Measurements from ENCODE around the gene TASL.
"Not testable (repeated sequence)": the region's sequence is repeated elsewhere in the genome, so short reads cannot be mapped to it uniquely, and the experiment has no call there.

TASL gene

DNA sequence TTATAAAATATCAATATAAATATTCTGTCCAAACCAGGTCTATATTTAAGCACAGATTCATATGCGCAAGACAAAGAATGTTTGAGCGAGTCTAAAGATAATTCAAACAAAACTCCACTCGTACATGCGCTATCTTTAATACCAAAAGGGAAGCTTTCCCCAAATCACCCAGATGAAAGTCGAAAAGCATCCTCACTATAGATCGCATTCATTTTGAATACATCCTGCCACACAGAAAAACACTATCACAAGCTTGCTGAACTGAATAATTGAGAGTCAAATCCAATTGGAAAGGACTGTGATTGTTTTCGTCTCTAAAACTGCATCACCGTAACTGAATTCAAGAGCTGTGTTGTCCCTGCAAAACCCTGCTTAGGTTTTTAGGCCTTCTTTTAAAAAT, 685 bp downstream of the TASL start:
- no peak for DNase-seq (ENCODE audit: low read depth)

DNA sequence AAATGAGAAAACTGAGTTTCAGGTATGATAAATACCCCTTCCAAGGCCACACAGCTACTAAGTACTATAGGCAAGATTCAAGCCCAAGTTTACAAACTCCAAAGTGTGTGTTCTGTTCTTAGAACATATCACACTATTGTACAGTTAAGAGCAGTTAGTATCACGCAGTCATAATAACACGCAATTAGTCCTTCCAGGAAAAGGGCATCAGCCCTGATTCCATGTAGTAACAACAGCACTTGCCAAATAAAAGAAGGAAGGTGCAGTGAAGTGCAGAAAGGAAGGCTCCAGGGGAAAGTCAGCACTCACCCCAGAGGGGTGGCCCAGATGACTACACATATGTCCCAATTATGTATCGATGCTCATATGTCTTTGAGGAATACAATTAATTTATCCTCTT, 4.4 kb downstream of the TASL start:
- no peak for DNase-seq (ENCODE audit: low read depth)

DNA sequence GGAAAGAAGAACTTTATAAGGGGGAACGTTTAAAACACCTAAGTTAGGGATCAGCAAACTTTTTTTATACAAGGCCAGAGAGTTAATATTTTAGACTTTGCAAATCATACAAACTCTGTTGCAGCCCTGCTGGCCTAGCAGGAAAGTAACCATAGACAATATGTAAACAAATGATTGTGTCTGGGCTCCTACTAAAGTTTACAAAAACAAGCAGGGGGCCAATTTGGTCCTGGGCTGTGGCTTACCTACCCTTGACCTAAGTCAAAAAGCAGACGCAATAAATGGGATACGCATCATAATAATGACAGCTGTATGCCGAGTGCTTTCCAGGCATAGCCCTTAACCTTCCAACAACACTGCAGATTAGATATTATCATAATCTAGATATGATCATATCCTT, 4.9 kb downstream of the TASL start:
- no peak for DNase-seq (ENCODE audit: low read depth)

DNA sequence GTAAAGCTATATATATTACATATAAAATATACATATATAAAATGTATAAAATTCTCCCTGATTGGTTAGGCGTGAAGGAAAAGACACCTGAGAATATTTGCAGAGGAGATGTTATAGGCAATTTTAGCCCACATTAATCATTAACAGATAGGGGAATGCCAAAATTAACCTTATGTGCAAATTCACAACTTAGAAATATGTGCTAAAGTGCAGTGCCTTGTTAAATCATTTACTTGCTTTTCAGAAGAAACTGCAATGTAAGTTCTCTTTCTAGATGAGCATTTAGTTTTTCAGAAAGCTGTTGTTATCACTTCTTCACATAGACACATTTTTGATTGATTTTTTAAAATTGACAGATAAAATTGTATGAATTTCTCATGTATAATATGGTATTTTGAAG, 5.6 kb downstream of the TASL start:
- DNase-seq (ENCODE audit: low read depth): no peak

DNA sequence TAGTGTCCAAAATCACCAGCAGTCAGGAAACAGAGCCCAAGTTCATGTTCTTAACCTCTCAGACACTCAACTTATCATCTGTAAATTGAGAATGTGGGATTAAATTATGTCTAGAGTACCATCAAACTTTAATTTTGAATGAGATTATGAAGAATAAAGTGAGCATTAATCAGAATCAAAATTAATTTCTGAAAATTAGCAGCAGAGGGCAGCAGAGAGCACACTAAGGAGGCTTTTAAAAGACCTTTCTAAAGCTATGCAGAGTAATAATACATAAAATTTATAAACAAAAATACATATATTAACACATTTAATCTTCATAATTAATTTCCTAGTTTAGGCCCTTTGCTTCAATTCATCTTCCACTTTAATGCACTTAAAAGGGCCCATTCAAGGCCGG, 7.1 kb downstream of the TASL start:
- DNase-seq (ENCODE audit: low read depth): no peak

DNA sequence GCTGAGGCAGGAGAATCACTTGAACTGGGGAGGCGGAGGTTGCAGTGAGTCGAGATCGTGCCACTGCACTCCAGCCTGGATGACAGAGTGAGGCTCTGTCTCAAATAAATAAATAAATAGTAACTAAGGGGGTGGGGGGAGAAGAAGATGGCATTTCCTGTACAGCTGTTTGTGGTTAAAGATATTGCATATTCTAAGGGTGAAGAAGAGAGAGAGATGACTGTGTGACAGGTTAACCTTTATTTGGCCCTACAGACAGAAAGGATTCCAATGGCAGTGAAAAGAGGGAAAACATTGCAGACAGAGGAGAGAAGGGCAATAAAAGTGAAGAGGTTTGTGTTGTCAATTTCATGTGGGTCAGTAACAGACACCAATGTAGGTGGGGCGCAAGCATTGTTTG, 9.4 kb downstream of the TASL start:
- DNase-seq (ENCODE audit: low read depth): no peak

DNA sequence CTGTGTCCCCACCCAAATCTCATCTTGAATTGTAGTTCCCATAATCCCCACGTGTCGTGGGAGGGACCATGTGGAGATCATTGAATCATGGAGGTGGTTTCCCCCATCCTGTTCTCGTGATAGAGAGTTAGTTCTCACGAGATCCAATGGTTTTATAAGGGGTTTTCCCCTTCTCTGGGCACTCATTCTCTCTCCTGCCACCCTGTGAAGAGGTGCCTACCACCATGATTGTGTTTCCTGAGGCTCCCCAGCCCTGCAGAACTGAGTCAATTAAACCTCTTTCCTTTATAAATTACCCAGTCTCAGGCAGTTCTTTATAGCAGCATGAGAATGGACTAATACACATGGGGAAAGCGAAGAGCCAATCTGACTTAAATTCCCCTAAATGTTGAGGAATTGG, 14.5 kb downstream of the TASL start:
- DNase-seq (ENCODE audit: low read depth): not testable (repeated sequence)

DNA sequence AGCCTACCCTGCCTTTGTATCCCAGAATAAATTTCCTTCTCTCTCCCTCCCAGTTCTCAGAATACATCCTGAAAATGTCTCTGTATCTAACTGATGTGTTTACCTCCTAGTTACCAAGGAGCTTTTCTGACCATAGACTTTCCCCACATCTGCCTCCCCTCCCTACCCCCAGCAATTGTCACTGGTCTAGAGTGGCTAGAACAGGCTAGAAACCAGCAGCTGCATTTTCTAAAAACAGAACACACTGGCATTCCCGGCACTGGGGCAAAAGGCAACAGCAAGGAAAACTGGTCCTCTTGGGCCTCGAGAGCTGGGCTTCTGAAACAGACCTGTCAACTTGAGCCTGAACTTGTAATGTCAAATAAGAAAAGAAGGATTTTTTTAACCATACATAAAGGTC, 16.4 kb downstream of the TASL start:
- no peak for DNase-seq (ENCODE audit: low read depth)

DNA sequence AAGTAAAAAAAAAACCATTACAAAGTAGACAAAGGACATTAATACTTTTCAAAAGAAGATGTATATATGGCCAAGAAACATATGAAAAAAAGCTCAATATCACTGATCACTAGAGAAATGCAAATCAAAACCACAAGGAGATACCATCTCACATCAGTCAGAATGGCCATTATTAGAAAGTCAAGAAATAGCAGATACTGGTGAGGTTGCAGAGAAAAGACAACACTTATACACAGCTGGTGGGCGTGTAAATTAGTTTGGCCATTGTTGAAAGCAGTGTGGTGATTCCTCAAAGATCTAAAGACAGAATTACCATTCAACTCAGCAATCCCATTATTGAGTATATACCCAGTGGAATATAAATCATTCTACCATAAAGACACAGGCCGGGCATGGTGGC, 39.3 kb downstream of the TASL start:
- DNase-seq (ENCODE audit: low read depth): no peak

DNA sequence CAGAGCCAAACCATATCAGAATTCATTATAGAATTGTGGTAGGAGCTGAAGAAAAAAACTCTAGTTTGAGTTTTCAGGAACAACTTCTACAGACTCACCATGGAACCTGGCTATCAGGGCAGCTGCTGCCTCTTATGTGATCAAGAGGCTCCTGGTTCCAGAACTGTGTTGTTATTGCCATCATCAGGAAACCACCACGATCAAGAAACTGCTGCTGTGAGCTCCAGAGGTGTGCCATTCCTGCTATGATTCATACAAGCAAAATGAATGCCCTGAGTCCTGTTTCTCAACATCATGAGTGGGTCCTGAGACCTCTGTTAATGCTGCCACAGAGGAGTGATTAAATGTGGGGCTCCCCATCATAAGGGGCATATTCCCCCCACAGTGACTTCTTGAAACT, 43.7 kb downstream of the TASL start:
- DNase-seq (ENCODE audit: low read depth): no peak

DNA sequence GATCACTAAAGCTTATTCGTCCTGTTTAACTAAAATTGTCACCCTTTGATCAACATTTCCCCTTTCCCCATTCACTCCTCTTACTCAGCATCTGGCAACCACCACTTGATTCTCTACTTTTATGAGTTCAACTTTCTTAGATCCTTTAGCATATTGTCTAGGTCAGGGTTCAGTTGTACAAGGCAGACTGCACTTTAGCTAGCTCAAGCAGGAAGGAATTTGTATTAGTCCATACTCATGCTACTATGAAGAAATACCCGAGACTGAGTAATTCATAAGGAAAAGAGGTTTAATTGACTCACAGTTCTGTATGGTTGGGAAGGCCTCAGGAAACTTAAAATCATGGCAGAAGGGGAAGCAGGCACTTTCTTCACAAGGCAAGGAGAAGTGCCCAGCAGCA, 44.3 kb downstream of the TASL start:
- no peak for DNase-seq (ENCODE audit: low read depth)

DNA sequence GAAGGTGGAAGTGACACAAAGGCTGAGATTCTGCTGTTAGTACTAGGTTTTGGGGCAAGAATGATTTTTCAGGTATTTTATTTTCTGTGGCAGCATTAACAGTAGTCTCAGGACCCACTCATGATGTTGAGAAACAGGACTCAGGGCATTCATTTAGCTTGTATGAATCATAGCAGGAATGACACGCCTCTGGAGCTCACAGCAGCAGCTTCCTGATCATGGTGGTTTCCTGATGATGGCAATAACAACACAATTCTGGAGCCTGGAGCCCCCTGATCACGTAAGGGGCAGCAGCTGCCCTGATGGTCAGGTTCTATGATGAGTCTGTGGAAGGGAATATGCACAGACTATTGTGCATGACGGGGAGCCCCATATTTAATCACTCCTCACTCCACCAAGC, 47.0 kb downstream of the TASL start:
- no peak for DNase-seq (ENCODE audit: low read depth)

DNA sequence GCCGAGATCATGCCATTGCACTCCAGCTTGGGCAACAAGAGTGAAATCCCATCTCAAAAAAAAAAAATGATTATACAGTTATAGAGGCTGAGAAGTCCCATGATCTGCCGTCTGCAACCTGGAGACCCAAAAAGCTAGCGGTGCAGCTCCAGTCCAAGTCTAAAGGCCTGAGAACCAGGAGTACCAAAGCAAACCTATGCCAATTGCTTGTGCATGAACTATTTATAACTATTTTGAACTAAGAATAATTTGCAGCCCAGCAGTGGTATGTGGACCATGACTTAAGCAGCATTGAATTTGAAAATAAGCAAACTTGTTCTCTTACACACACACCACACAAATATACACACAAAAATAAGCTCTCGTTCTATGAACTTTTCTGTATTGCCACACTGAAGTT, 51.8 kb downstream of the TASL start:
- no peak for DNase-seq (ENCODE audit: low read depth)

DNA sequence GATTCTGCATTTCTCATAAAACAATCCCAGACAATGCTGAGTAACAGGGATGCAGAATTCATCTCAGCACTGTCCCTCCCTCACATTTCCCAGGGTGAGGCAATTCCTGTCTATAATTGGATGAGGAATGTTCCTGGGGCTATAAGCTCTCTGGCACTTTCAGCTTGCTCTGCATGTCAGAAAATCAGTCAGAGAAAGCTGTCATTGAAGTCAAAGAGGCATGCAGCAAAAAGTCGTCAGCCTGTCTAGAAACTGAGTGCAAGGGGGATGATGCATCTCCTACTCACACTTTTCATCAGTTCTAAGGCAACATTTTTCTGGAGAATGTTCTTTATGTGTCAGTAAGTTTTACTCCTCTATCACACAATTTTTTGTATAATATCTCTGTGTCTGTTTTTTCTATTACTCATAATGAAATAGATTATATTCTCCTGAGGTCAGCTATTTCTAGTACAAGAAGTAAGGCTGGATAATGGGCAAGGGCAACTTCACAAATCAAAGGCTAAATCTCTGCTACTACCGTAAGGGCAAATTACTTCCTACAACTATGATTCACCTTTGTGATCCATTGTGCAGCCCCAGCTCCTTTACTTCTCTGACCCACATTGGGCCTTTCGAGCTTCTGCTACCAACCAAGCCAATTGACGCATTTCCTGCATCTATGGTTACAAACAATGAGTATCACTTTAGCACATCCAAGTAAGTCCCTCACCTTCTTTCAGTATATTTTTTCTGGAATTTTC, 56.0 kb downstream of the TASL start:
- DNase-seq (ENCODE audit: low read depth): no peak

DNA sequence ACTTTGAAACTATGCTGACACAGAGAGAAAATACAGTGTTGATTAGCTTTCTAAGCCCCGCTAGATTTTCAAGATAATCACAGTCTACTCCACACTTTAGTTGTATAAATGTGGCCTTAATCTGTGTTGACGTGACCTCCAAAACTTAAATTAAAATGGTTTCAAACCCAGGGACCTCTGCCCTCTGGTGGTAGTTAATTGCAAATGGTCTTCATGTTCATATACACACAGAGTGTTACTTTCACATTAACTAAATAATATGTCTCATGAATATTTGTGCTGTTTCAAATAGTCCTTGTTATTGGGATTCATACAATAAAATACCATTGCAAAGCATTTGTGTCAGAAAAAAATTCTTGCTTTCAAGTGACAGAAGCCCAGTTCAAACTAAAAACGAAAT, 64.3 kb downstream of the TASL start:
- DNase-seq (ENCODE audit: low read depth): no peak
